Activated naive CD4-positive, alpha-beta T cell treated with anti-CD3 and anti-CD28 coated beads, Interleukin-2, amount 50 U/mL, for 24 hours (primary cell): ENCODE results near the gene MBD3L2.
A peak's percentile ranks its signal among the peaks of the same experiment; 100 is the strongest.
"Not testable (repeated sequence)": the region's sequence is repeated elsewhere in the genome, so short reads cannot be mapped to it uniquely, and the experiment has no call there.

Source experiments
- H3K27ac Mint-ChIP-seq: one replicate; pipeline ENCODE4 v1.8.0; 2021; ENCODE audit warnings: mild to moderate bottlenecking, mixed read lengths
- H3K27me3 Mint-ChIP-seq: one replicate; pipeline ENCODE4 v1.8.0; 2021; ENCODE audit warnings: mixed read lengths
- H3K36me3 Mint-ChIP-seq: one replicate; pipeline ENCODE4 v1.8.0; 2021; ENCODE audit warnings: mixed read lengths
- H3K4me1 Mint-ChIP-seq: one replicate; pipeline ENCODE4 v1.8.0; 2021; ENCODE audit warnings: mixed read lengths
- H3K4me3 Mint-ChIP-seq: one replicate; pipeline ENCODE4 v1.8.0; 2021; ENCODE audit warnings: mild to moderate bottlenecking, mixed read lengths
- H3K9me3 Mint-ChIP-seq: one replicate; pipeline ENCODE4 v1.8.0; 2021; ENCODE audit warnings: mixed read lengths

Gene MBD3L2

GRCh38 chr19:7049021-7049420 is at the start of gene MBD3L2:
Gene MBD3L2 (plus strand): TSS chr19:7049321. CDS start chr19:7049374, 53 bp downstream.
- not testable (repeated sequence) for H3K36me3 Mint-ChIP-seq, H3K4me3 Mint-ChIP-seq, H3K27ac Mint-ChIP-seq, H3K27me3 Mint-ChIP-seq, H3K9me3 Mint-ChIP-seq, H3K4me1 Mint-ChIP-seq

DNA sequence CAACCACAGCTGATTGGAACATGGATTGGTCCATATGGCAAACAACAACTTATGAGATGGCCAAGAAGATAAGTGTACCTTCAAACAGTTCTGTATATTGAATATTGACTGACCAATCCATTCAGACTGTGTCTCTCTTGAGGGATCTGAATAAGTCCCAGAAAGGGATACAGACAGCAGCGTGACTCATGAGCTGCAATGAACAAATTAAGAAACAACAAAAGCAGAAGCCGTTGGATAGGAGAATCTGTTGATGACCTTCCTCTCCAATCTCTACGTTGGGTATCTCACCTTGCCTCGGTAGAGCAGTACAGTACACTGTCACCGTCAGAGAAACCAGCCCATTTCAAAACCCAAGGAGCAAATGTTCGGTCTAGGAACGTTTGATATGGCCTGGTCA is 49.2 kb upstream of the MBD3L2 start:
- H3K9me3 Mint-ChIP-seq: peaks cover 5% of the 10 kb centered on the region
- peaks cover 9% of the 10 kb centered on the region for H3K36me3 Mint-ChIP-seq
- peaks cover 40% of the 10 kb centered on the region for H3K4me1 Mint-ChIP-seq
- no peak overlapping the region for H3K4me3 Mint-ChIP-seq
- no peaks in the 10 kb centered on the region for H3K27me3 Mint-ChIP-seq
- H3K27ac Mint-ChIP-seq: no peak overlapping the region

DNA sequence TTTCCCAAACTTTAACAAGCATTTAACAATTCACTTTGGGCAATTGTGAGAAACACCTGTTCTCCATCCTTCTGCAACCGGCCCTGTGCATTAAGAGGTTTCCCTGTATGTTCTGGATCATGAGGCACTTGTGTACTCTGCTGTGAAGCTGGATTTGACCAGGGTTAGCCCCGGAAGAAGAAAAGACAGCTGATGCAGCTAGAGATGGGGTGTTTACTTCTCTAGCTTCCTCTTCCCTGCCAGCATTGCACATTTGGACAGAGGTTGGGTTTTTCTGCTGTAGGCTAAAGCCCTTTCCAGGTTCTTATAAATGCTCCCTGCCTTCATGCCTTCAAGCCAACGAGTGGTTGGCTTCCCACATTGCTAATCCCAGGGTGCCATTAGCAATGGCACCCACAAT is 48.8 kb upstream of the MBD3L2 start:
- Mint-ChIP-seq H3K27me3 (no peaks in the 10 kb centered on the region), H3K36me3 (peaks cover 6% of the 10 kb centered on the region), H3K27ac (no peak overlapping the region), H3K9me3 (peaks cover 5% of the 10 kb centered on the region), H3K4me1 (peaks cover 36% of the 10 kb centered on the region), H3K4me3 (no peak overlapping the region)

DNA sequence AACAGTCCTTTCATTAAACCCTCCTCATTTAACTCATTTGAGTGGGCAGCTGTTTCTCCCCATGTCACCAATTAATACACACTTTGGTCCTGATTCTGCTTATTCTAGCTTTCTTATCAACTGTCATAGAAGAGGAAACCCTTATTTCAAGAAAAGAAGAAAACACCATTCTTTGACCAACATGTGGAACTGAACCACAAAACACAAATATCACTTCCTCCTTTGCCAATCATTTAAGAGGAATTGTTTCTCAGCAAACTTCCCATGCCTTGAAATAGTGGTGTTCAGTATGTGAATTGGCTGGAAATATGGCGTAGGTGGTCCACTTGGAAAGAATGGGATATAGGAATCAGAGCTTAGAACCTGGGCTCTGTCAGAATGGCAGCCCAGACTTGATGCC is 48.3 kb upstream of the MBD3L2 start:
- no peak overlapping the region for H3K27ac Mint-ChIP-seq
- peaks cover 36% of the 10 kb centered on the region for H3K4me1 Mint-ChIP-seq
- no peaks in the 10 kb centered on the region for H3K27me3 Mint-ChIP-seq
- peaks cover 6% of the 10 kb centered on the region for H3K36me3 Mint-ChIP-seq
- no peak overlapping the region for H3K4me3 Mint-ChIP-seq
- peaks cover 5% of the 10 kb centered on the region for H3K9me3 Mint-ChIP-seq

DNA sequence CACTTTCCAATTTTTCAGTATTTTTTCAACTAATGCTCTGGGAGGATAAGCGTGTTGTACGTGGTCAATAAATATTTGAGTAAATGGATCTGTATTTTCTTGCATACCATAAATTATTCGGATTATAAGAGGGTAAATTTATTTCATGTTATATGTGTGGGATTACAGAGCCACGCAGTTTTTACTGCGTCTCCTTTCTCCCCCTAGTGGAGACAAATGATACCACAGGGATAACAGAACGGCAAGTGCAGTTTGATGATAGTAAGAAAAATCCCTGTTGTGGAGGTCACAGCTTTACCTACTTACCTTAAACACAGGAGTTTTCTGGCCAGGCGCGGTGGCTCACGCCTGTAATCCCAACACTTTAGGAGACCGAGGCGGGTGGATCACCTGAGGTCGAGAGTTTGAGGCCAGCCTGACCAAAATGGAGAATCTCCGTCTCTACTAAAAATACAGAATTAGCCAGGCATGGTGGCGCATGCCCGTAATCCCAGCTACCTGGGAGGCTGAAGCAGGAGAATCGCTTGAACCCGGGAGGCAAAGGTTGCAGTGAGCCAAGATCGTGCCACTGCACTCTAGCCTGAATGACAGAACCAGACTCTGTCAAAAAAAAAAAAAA is 44.7 kb upstream of the MBD3L2 start:
- Mint-ChIP-seq H3K9me3 (peaks cover 10% of the 10 kb centered on the region), H3K27me3 (no peaks in the 10 kb centered on the region), H3K4me3 (no peak overlapping the region), H3K27ac (peak overlapping the region; percentile 17), H3K36me3 (peaks cover 3% of the 10 kb centered on the region), H3K4me1 (peaks cover 48% of the 10 kb centered on the region)

DNA sequence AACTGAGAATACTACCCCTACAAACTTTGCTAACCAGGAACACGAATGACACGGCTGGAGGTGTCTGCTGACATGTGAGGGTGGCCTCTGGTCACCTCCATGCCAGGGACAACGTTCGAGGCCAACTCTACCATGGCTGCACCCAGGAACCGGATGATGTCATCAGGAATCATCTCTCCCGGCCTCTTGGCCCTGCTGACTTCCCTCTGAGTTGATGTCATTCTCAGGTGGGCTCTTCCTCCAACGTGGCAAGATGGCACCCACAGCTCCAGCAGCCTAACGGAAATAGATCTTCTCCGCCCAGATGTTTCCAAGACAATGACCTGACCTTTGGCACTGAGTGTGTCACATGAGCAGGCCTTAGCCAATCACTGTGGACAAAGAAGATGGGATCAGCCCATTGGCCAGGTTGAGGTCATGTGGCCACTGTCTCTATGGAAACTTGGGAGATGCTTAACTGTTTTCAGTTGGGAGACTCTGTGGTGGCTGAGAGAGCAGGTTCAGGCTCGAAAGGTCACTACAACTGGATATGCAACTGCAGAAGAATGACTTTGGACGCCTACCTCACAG is 42.9 kb upstream of the MBD3L2 start:
- peaks cover 5% of the 10 kb centered on the region for H3K9me3 Mint-ChIP-seq
- H3K27me3 Mint-ChIP-seq: no peaks in the 10 kb centered on the region
- H3K27ac Mint-ChIP-seq: peak overlapping the region; percentile 62
- peaks cover 49% of the 10 kb centered on the region for H3K4me1 Mint-ChIP-seq
- H3K36me3 Mint-ChIP-seq: no peaks in the 10 kb centered on the region
- H3K4me3 Mint-ChIP-seq: no peak overlapping the region

DNA sequence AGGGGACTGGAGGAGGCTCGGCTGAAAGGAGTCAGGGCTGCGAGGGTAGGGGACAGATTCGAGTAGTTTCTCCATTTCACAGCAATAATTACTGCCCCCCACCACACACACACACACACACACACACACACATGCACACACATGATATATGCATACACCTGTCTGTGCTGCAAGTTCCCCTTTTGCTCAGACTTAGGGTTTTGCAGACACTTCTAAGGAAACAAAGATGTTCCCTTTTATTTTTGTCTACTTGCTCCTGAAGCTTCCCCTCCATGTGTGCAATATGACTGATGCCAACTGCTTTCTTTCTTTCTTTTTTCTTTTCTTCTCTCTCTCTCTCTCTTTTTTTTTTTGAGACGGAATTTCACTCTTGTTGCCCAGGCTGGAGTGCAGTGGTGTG is 41.3 kb upstream of the MBD3L2 start:
- Mint-ChIP-seq H3K27ac (no peak overlapping the region), H3K9me3 (peaks cover 5% of the 10 kb centered on the region), H3K4me1 (peaks cover 52% of the 10 kb centered on the region), H3K4me3 (no peak overlapping the region), H3K27me3 (no peaks in the 10 kb centered on the region), H3K36me3 (no peaks in the 10 kb centered on the region)

DNA sequence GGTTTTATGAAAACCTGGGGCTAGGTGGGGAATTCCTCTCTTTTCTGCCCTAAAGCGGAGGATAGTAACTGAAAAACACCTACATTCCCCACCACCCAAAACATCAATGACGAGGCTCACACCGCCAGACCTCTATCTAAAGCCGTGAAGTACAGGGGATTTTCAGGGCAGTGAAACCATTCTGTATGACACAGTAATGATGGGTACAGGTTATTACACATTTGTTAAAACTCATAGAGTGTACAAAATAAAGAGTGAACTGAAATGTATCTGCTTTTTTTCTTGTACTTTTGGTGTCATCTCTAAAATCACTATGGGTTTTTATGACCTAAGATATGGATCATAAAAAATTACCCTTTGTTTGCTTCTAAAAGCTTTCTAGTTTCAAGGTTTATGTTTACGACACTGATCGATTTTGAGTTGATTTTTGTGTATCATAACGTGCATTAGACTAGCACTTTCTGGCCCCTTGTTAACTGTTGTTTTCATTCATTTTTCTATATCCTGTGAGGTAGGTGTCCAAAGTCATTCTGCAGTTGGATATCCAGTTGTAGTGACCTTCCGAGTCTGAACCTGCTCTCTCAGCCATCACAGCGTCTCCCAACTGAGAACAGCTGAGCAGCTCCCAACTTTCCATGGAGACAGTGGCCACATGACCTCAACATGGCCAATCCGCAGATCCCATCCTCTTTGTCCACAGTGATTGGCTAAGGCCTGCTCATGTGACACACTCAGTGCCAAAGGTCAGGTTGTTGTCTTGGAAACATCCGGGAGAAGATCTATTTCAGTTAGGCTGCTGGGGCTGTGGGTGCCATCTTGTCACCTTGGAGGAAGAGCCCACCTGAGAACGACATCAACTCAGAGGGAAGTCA is 38.2 kb upstream of the MBD3L2 start:
- Mint-ChIP-seq H3K4me1 (peaks cover 57% of the 10 kb centered on the region), H3K27ac (peak overlapping the region; percentile 46), H3K27me3 (no peaks in the 10 kb centered on the region), H3K4me3 (peak overlapping the region; percentile 47), H3K9me3 (peaks cover 5% of the 10 kb centered on the region), H3K36me3 (no peaks in the 10 kb centered on the region)

DNA sequence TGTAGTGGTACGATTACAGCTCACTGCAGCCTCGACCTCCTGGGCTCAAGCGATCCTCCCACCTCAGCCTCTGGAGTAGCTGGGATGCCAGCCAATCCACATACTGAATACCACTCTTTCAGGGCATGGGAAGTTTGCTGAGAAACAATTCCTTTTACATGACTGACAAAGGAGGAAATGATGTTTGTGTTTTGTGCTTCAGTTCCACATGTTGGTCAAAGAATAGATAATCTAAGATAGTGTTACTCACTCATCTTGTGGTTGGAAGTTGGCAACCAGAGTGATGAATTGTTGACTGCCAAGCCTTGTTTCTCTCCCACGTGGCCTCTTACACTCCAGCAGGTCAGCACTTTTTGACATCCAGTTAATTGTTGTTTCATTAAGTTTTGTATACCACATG is 35.4 kb upstream of the MBD3L2 start:
- H3K4me3 Mint-ChIP-seq: peak overlapping the region; percentile 15
- H3K27me3 Mint-ChIP-seq: no peaks in the 10 kb centered on the region
- no peaks in the 10 kb centered on the region for H3K36me3 Mint-ChIP-seq
- no peaks in the 10 kb centered on the region for H3K9me3 Mint-ChIP-seq
- peak overlapping the region; percentile 55 for H3K27ac Mint-ChIP-seq
- peaks cover 36% of the 10 kb centered on the region for H3K4me1 Mint-ChIP-seq

DNA sequence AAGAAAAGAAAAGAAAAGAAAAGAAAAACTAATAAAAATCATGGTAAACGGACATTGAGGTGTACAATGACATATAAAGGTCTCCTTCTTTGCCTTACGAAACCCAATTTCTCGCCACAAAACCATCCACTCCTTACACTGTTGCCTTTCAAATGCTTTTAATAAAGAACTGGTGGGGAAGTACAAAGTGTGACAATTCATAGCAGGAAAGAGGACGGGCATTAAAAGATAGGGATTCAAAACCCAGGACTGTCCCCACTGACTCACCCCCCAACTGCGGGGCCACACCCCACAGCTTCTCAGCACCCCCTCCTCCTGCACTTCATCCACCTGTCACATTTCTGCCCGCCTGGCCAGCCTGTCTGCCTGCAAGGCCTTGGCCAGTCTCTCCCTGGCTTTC is 30.3 kb upstream of the MBD3L2 start:
- Mint-ChIP-seq H3K27me3 (no peaks in the 10 kb centered on the region), H3K36me3 (no peaks in the 10 kb centered on the region), H3K27ac (no peak overlapping the region), H3K4me1 (peaks cover 3% of the 10 kb centered on the region), H3K9me3 (no peaks in the 10 kb centered on the region), H3K4me3 (no peak overlapping the region)

- H3K27me3 Mint-ChIP-seq, H3K9me3 Mint-ChIP-seq, H3K27ac Mint-ChIP-seq, H3K4me1 Mint-ChIP-seq, H3K4me3 Mint-ChIP-seq, H3K36me3 Mint-ChIP-seq: not testable (repeated sequence)
These were observed 27.8 kb upstream of the MBD3L2 start, which contains the start of gene MBD3L2B for GRCh38 chr19:7021331-7021730. Gene MBD3L2B (minus strand): TSS chr19:7021431. CDS start chr19:7021397, 34 bp downstream.

- not testable (repeated sequence) for H3K36me3 Mint-ChIP-seq, H3K9me3 Mint-ChIP-seq, H3K27me3 Mint-ChIP-seq, H3K4me1 Mint-ChIP-seq, H3K27ac Mint-ChIP-seq, H3K4me3 Mint-ChIP-seq
These were observed 20.3 kb upstream of the MBD3L2 start for GRCh38 chr19:7028790-7029189.

GRCh38 chr19:7030278-7030677 is 18.8 kb upstream of the MBD3L2 start, which contains the start of gene MBD3L5:
Gene MBD3L5 (plus strand): TSS chr19:7030578. CDS start chr19:7030612, 34 bp downstream.
- H3K27ac Mint-ChIP-seq, H3K4me3 Mint-ChIP-seq: not testable (repeated sequence)

GRCh38 chr19:7040079-7040478 is 9.0 kb upstream of the MBD3L2 start, which contains the start of gene MBD3L4:
Gene MBD3L4 (minus strand): TSS chr19:7040179. CDS start chr19:7040144, 35 bp downstream.
- H3K9me3 Mint-ChIP-seq, H3K4me1 Mint-ChIP-seq, H3K27me3 Mint-ChIP-seq, H3K27ac Mint-ChIP-seq, H3K4me3 Mint-ChIP-seq, H3K36me3 Mint-ChIP-seq: not testable (repeated sequence)

More at GRCh38 chr19:7030278-7030677, 18.8 kb upstream of the MBD3L2 start, which contains the start of gene MBD3L5:
- not testable (repeated sequence) for H3K27me3 Mint-ChIP-seq, H3K36me3 Mint-ChIP-seq, H3K4me1 Mint-ChIP-seq, H3K9me3 Mint-ChIP-seq

DNA sequence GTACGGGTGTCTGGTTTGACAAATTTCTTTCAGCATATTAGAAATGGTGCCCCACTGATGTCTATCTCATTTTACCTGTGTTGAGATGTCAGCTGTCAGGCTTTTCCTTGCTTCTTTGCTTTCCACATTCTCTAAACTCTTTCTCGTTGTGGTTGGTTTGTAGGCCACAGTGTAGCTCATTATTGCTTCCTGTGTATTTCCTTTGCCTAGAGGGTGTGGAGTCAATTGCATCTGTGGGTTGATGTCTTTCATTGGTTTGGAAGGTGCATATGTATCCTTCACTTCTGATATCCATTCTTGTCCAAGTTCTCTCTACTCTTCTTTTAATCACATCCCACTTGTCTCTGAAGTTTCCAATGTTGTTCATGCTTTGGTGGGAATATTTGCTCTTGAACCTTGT is 7.6 kb upstream of the MBD3L2 start:
- H3K4me3 Mint-ChIP-seq, H3K4me1 Mint-ChIP-seq, H3K27ac Mint-ChIP-seq, H3K27me3 Mint-ChIP-seq, H3K9me3 Mint-ChIP-seq, H3K36me3 Mint-ChIP-seq: not testable (repeated sequence)

DNA sequence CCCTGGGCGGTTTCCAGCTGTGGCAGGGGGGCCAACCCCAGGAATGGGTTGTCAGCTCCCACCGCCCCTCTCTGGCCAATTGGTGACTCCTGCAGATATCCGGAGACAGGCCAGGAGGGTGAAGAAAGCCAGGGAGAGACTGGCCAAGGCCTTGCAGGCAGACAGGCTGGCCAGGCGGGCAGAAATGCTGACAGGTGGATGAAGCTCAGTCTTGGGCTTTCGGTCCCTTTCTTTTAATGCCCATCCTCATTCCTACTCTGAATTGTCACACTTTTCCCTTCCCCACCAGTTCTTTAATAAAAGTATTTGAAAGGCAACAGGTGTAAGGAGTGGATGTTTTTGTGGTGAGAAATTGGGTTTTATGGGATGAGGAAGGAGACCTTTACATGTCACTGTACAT is 2.3 kb downstream of the MBD3L2 start:
- H3K36me3 Mint-ChIP-seq, H3K4me1 Mint-ChIP-seq, H3K4me3 Mint-ChIP-seq, H3K27ac Mint-ChIP-seq, H3K27me3 Mint-ChIP-seq, H3K9me3 Mint-ChIP-seq: not testable (repeated sequence)
